ENCODE results near the gene PLGRKT.

GRCh38 chr9:5382479-5382878 is 55.2 kb downstream of the PLGRKT start:
- TF ChIP-seq CTCF (IDR thresholded peaks at IDR 0.05; ENCODE audit: extremely low read depth in 1 of 2, insufficient read depth in 1 of 2, low read depth in 1 of 2, low read length in 2 of 2), result no peak
- no peak for TF ChIP-seq POLR2A (IDR thresholded peaks at IDR 0.05; ENCODE audit: low read depth, low read length)
- TF ChIP-seq POLR2AphosphoS5 (IDR thresholded peaks at IDR 0.05; ENCODE audit: insufficient read depth, low read depth, low read length), result no peak
- TF ChIP-seq MYC (IDR thresholded peaks at IDR 0.05; ENCODE audit: low read depth, low read length), result no peak

Data from endothelial cell of umbilical vein (primary cell).